HepG2 (cell line): ENCODE measurements around the gene NID1. TPM values are rescaled to one million over a fixed set of nuclear protein-coding genes. Genes with fewer than 3 reads are reported as not detected.
A peak's percentile ranks its signal among the peaks of the same experiment; 100 is the strongest.

Experiments
- FOXA1 ChIP-seq, 2 experiments: fragments of 450-650 bp in 1 of 2; sonication (generic) in 1 of 2; formaldehyde crosslinking in 1 of 2; IDR thresholded peaks; 2 replicates each; pipeline versions ENCODE4 v1.4.0 to v1.6.1; 2016 to 2020; ENCODE audit warnings: missing genetic modification reagents in 1 of 2
- MEIS1 ChIP-seq: sonication (generic); formaldehyde crosslinking; IDR thresholded peaks from 2 replicates; pipeline ENCODE4 v1.9.0; 2021; ENCODE audit warnings: mild to moderate bottlenecking, missing genetic modification reagents, moderate library complexity, borderline replicate concordance
- NR1H2 ChIP-seq: sonication (generic); formaldehyde crosslinking; IDR thresholded peaks from 2 replicates; pipeline ENCODE4 v1.8.1; 2022; ENCODE audit warnings: low read depth, missing genetic modification reagents, borderline replicate concordance
- ONECUT2 ChIP-seq: sonication (generic); formaldehyde crosslinking; IDR thresholded peaks from 2 replicates; pipeline ENCODE4 v1.4.0; 2020; ENCODE audit warnings: missing genetic modification reagents
- ZNF773 ChIP-seq: sonication (generic); formaldehyde crosslinking; IDR thresholded peaks from 2 replicates; pipeline ENCODE4 v1.4.0; 2020; ENCODE audit warnings: missing genetic modification reagents, borderline replicate concordance
- polyA plus RNA-seq, 8 experiments: library from polyadenylated mRNA; depleted of rRNA in 3 of 8; stranded (reverse) in 7 of 8; unstranded in 1 of 8; fragments of >200 nt; fragmentation: Illumina TruSeq in 4 of 8; extraction: Trizol in 4 of 8; gene quantifications; 2 replicates each; pipeline versions ENCODE4 v1.2.1 to v1.2.3, GENCODE V29; 2011 to 2016; ENCODE audit warnings: low read depth in 4 of 8, missing spikeins in 1 of 8, mixed read lengths in 1 of 8; ENCODE audit not compliant: insufficient read depth in 1 of 8
- total RNA-seq, 5 experiments: library from RNA; depleted of rRNA; stranded (reverse); fragments of >200 nt; fragmentation: Illumina TruSeq; extraction: Trizol; gene quantifications; 2 replicates each; pipeline ENCODE4 v1.2.3, GENCODE V29; 2016; ENCODE audit warnings: low read depth in 1 of 5
- TF ChIP-seq, protein P1 (sequence below): sonication (generic); formaldehyde crosslinking; IDR thresholded peaks from 2 replicates; pipeline ENCODE4 v1.5.1; 2020; ENCODE audit warnings: mild to moderate bottlenecking, missing genetic modification reagents, borderline replicate concordance
- TF ChIP-seq, protein P2 (sequence below): IDR thresholded peaks from 2 replicates; pipeline ENCODE4 v1.4.0; 2020; ENCODE audit warnings: mild to moderate bottlenecking, missing genetic modification reagents

Gene NID1
- total and polyA plus RNA-seq, 2 of the 13 experiments (the other 11 are each of a cell fraction or from before 2014, with no cell fraction given) = 50.2 to 56.1 TPM

- TF ChIP-seq, protein P1, sequence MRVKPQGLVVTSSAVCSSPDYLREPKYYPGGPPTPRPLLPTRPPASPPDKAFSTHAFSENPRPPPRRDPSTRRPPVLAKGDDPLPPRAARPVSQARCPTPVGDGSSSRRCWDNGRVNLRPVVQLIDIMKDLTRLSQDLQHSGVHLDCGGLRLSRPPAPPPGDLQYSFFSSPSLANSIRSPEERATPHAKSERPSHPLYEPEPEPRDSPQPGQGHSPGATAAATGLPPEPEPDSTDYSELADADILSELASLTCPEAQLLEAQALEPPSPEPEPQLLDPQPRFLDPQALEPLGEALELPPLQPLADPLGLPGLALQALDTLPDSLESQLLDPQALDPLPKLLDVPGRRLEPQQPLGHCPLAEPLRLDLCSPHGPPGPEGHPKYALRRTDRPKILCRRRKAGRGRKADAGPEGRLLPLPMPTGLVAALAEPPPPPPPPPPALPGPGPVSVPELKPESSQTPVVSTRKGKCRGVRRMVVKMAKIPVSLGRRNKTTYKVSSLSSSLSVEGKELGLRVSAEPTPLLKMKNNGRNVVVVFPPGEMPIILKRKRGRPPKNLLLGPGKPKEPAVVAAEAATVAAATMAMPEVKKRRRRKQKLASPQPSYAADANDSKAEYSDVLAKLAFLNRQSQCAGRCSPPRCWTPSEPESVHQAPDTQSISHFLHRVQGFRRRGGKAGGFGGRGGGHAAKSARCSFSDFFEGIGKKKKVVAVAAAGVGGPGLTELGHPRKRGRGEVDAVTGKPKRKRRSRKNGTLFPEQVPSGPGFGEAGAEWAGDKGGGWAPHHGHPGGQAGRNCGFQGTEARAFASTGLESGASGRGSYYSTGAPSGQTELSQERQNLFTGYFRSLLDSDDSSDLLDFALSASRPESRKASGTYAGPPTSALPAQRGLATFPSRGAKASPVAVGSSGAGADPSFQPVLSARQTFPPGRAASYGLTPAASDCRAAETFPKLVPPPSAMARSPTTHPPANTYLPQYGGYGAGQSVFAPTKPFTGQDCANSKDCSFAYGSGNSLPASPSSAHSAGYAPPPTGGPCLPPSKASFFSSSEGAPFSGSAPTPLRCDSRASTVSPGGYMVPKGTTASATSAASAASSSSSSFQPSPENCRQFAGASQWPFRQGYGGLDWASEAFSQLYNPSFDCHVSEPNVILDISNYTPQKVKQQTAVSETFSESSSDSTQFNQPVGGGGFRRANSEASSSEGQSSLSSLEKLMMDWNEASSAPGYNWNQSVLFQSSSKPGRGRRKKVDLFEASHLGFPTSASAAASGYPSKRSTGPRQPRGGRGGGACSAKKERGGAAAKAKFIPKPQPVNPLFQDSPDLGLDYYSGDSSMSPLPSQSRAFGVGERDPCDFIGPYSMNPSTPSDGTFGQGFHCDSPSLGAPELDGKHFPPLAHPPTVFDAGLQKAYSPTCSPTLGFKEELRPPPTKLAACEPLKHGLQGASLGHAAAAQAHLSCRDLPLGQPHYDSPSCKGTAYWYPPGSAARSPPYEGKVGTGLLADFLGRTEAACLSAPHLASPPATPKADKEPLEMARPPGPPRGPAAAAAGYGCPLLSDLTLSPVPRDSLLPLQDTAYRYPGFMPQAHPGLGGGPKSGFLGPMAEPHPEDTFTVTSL (CRISPR knock-in tag) = no peak
- TF ChIP-seq ZNF773 (CRISPR knock-in tag) = no peak
- no peak for TF ChIP-seq NR1H2
- TF ChIP-seq MEIS1 (CRISPR knock-in tag) = no peak
- TF ChIP-seq, protein P2, sequence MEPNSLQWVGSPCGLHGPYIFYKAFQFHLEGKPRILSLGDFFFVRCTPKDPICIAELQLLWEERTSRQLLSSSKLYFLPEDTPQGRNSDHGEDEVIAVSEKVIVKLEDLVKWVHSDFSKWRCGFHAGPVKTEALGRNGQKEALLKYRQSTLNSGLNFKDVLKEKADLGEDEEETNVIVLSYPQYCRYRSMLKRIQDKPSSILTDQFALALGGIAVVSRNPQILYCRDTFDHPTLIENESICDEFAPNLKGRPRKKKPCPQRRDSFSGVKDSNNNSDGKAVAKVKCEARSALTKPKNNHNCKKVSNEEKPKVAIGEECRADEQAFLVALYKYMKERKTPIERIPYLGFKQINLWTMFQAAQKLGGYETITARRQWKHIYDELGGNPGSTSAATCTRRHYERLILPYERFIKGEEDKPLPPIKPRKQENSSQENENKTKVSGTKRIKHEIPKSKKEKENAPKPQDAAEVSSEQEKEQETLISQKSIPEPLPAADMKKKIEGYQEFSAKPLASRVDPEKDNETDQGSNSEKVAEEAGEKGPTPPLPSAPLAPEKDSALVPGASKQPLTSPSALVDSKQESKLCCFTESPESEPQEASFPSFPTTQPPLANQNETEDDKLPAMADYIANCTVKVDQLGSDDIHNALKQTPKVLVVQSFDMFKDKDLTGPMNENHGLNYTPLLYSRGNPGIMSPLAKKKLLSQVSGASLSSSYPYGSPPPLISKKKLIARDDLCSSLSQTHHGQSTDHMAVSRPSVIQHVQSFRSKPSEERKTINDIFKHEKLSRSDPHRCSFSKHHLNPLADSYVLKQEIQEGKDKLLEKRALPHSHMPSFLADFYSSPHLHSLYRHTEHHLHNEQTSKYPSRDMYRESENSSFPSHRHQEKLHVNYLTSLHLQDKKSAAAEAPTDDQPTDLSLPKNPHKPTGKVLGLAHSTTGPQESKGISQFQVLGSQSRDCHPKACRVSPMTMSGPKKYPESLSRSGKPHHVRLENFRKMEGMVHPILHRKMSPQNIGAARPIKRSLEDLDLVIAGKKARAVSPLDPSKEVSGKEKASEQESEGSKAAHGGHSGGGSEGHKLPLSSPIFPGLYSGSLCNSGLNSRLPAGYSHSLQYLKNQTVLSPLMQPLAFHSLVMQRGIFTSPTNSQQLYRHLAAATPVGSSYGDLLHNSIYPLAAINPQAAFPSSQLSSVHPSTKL = peak; percentile 16; the same call in 1 of the 2 replicates
- 0 out of 2 replicates have a peak, but pooled peaks have one; percentile 27 for TF ChIP-seq ONECUT2 (CRISPR knock-in tag)
- TF ChIP-seq FOXA1 (IDR thresholded peaks at IDR 0.05) = no peak
- peak; percentile 46; the same call in 1 of the 2 replicates for TF ChIP-seq FOXA1 (CRISPR knock-in tag; IDR thresholded peaks at IDR 0.05)
These were observed 116.9 kb downstream of the NID1 start (continued) for GRCh38 chr1:235947989-235948388.
